Endothelial cell of umbilical vein (primary cell): ENCODE results near the gene RAB3D. TPM values are rescaled to one million over a fixed set of nuclear protein-coding genes. Genes with fewer than 3 reads are reported as not detected.

Experiments
- BruUV-seq: library from RNA; stranded (reverse); fragments of 400-500 nt; replicated peaks from 2 replicates; lab custom pipeline; 2021; lab: Mats Ljungman, UMichigan
- CTCF ChIA-PET: fragments of 300-600, 350-600 bp; sonication (Branson Sonifier 250); formaldehyde crosslinking; loops from one replicate; lab custom pipeline; 2021; ENCODE audit warnings: antibody characterized with exemption, inconsistent platforms; lab: Charles Lee
- POLR2A ChIA-PET: fragments of 300-600, 350-600 bp; sonication (Branson Sonifier 250); formaldehyde crosslinking; loops from one replicate; lab custom pipeline; 2021; ENCODE audit warnings: antibody characterized with exemption, inconsistent platforms; lab: Charles Lee
- DNase-seq: peaks from one replicate; pipeline ENCODE4 v3.0.0-alpha.2; 2011; ENCODE audit warnings: low read depth, low spot score
- FAIRE-seq: peaks from 2 replicates; lab custom pipeline; 2011; peaks lifted over from hg19 to GRCh38; lab: Jason Lieb, UNC
- H2AFZ ChIP-seq: 2 replicates; pipeline ENCODE4 v1.6.0; 2012; ENCODE audit warnings: low read depth, low read length, control low read depth, inconsistent platforms
- H3K27ac ChIP-seq: 2 replicates; pipeline ENCODE4 v1.5.1; 2011; ENCODE audit warnings: low read depth, mild to moderate bottlenecking, control low read depth, low read length, moderate library complexity; ENCODE audit not compliant: insufficient read depth
- H3K27me3 ChIP-seq, 2 experiments: 2 replicates each; pipeline versions ENCODE4 v1.6.0 to v1.6.1; 2011; ENCODE audit warnings: low read length in 2 of 2, mixed read lengths in 1 of 2; ENCODE audit not compliant: control insufficient read depth in 2 of 2, insufficient read depth in 2 of 2
- H3K36me3 ChIP-seq, 2 experiments: 2 replicates in 1 of 2; 3 replicates in 1 of 2; pipeline ENCODE4 v1.5.1; 2011; ENCODE audit warnings: low read length in 2 of 2, mild to moderate bottlenecking in 1 of 2, moderate library complexity in 1 of 2; ENCODE audit not compliant: control insufficient read depth in 2 of 2, insufficient read depth in 2 of 2; ENCODE audit errors: extremely low read depth in 1 of 2
- H3K4me1 ChIP-seq: 3 replicates; pipeline ENCODE4 v1.5.1; 2011; ENCODE audit warnings: mild to moderate bottlenecking, low read length; ENCODE audit not compliant: control insufficient read depth, insufficient read depth; ENCODE audit errors: extremely low read depth
- H3K4me2 ChIP-seq: 2 replicates; pipeline ENCODE4 v1.6.1; 2011; ENCODE audit warnings: low read length, control low read depth, mixed read lengths; ENCODE audit not compliant: insufficient read depth
- H3K4me3 ChIP-seq, 3 experiments: fragments of 200-600 bp in 1 of 3; sonication (generic), shearing (Covaris generic) in 1 of 3; replicated peaks in 1 of 3; 2 replicates each; pipeline ENCODE4 v1.5.1; 2011 to 2016; ENCODE audit warnings: control low read depth in 3 of 3, low read length in 3 of 3, mild to moderate bottlenecking in 2 of 3, inconsistent platforms in 1 of 3, low read depth in 1 of 3, moderate library complexity in 1 of 3; ENCODE audit not compliant: insufficient read depth in 1 of 3
- H3K79me2 ChIP-seq: 2 replicates; pipeline ENCODE4 v1.6.0; 2012; ENCODE audit warnings: low read length, inconsistent platforms; ENCODE audit not compliant: control insufficient read depth, insufficient read depth
- H3K9ac ChIP-seq: replicated peaks from 2 replicates; pipeline ENCODE3; 2011; ENCODE audit warnings: low read length, control low read depth; ENCODE audit not compliant: insufficient read depth; ENCODE audit errors: extremely low read depth
- H3K9me1 ChIP-seq: replicated peaks from 3 replicates; pipeline ENCODE4 v1.6.0; 2011; ENCODE audit warnings: mild to moderate bottlenecking, low read length; ENCODE audit not compliant: control insufficient read depth, insufficient read depth; ENCODE audit errors: extremely low read depth
- H3K9me3 ChIP-seq: replicated peaks from 2 replicates; pipeline ENCODE4 v1.5.1; 2012; ENCODE audit warnings: low read length, inconsistent platforms; ENCODE audit not compliant: control insufficient read depth, insufficient read depth
- H4K20me1 ChIP-seq: replicated peaks from 2 replicates; pipeline ENCODE3; 2011; ENCODE audit warnings: mild to moderate bottlenecking, low read length; ENCODE audit not compliant: control insufficient read depth, insufficient read depth; ENCODE audit errors: extremely low read depth
- CTCF ChIP-seq, 2 donors: IDR thresholded peaks; 1 replicate in 1 of 2; 2 replicates in 1 of 2; pipeline ENCODE4 v1.5.1; 2011; ENCODE audit warnings: low read length in 2 of 2, mild to moderate bottlenecking in 2 of 2, moderate library complexity in 2 of 2, control low read depth in 1 of 2, inconsistent platforms in 1 of 2, low read depth in 1 of 2; ENCODE audit not compliant: insufficient read depth in 1 of 2; ENCODE audit errors: extremely low read depth in 1 of 2
- EZH2 ChIP-seq: IDR thresholded peaks from 2 replicates; pipeline ENCODE4 v1.6.1; 2012; ENCODE audit warnings: borderline replicate concordance, low read depth, mild to moderate bottlenecking, moderate library complexity, low read length, inconsistent platforms; ENCODE audit not compliant: severe bottlenecking
- FOS ChIP-seq: IDR thresholded peaks from 2 replicates; pipeline ENCODE4 v1.6.1; 2011; ENCODE audit warnings: mild to moderate bottlenecking, low read length, moderate library complexity, borderline replicate concordance; ENCODE audit not compliant: insufficient read depth
- GATA2 ChIP-seq: IDR thresholded peaks from 2 replicates; pipeline ENCODE4 v1.7.0; 2011; ENCODE audit warnings: low read depth, mild to moderate bottlenecking, moderate library complexity, mixed read lengths, low read length; ENCODE audit not compliant: insufficient read length, insufficient read depth
- JUN ChIP-seq: IDR thresholded peaks from 2 replicates; pipeline ENCODE4 v1.6.1; 2011; ENCODE audit warnings: borderline replicate concordance, low read depth; ENCODE audit not compliant: insufficient read length, insufficient read depth
- MAX ChIP-seq: IDR thresholded peaks from 2 replicates; pipeline ENCODE4 v1.6.1; 2011; ENCODE audit not compliant: insufficient read depth, insufficient read length
- MYC ChIP-seq: IDR thresholded peaks from one replicate; pipeline ENCODE4 v1.6.1; 2011; ENCODE audit warnings: mild to moderate bottlenecking, low read depth, low read length
- POLR2A ChIP-seq: IDR thresholded peaks from 2 replicates; pipeline ENCODE4 v1.6.1; 2012; ENCODE audit warnings: low read depth, mild to moderate bottlenecking, control low read depth, low read length
- POLR2AphosphoS5 ChIP-seq: IDR thresholded peaks from 2 replicates; pipeline ENCODE4 v1.6.1; 2012; ENCODE audit warnings: low read depth, mild to moderate bottlenecking, control low read depth, low read length, moderate library complexity; ENCODE audit not compliant: insufficient read depth
- dilution Hi-C: fragments of 300-500 bp; cut with MboI; formaldehyde crosslinking; loops from one replicate; pipeline ENCODE4 v1.15.0; 2019; ENCODE audit warnings: low sequenced_read_pairs; ENCODE audit not compliant: extremely low pct_ligation_motif_present
- intact Hi-C: fragments of 100-400 bp; cut with micrococcal nuclease; formaldehyde crosslinking; loops from one replicate; pipeline ENCODE4 v1.10.0; 2022
- polyA plus RNA-seq, 4 experiments: library from polyadenylated mRNA; depleted of rRNA in 3 of 4; stranded (reverse) in 3 of 4; unstranded in 1 of 4; fragments of >200 nt; gene quantifications; 2 replicates each; pipeline versions ENCODE4 v1.2.1 to v1.2.3, GENCODE V29; 2011 to 2012; ENCODE audit warnings: missing spikeins in 1 of 4
- total RNA-seq: library from RNA; stranded (reverse); gene quantifications from 2 replicates; pipeline ENCODE4 v1.2.3, GENCODE V29; 2021

Gene RAB3D
- total and polyA plus RNA-seq, 2 donors (not counting 3 experiments of a cell fraction or from before 2014, with no cell fraction given): 35.4 to 48.2 TPM

GRCh38 chr19:11370744-11371143, 31.3 kb upstream of the RAB3D start:
- no peaks in the 10 kb centered on the region for H3K36me3 ChIP-seq
- FAIRE-seq (no peak), DNase-seq (no peak)
- no peak overlapping the region for H3K4me2 ChIP-seq
- intact Hi-C loops: no loop called here
- no peak overlapping the region for H3K9ac ChIP-seq
- H3K79me2 ChIP-seq: peaks cover 3% of the 10 kb centered on the region
- H3K4me1 ChIP-seq: peaks cover 12% of the 10 kb centered on the region
- H3K9me1 ChIP-seq: no peaks in the 10 kb centered on the region
- ChIA-PET CTCF (interaction anchor here (0.6 kb wide), 1 partner anchor 10 kb away, joined by 3 read pairs; no protein-coding TSS in a partner anchor), POLR2A (no interaction called here)
- H3K27ac ChIP-seq: no peak overlapping the region
- H3K27me3 ChIP-seq: no peaks in the 10 kb centered on the region
- no peaks in the 10 kb centered on the region for H3K9me3 ChIP-seq
- TF ChIP-seq JUN (no peak), MYC (no peak), GATA2 (no peak), EZH2 (no peak), MAX (no peak), CTCF (IDR thresholded peaks at IDR 0.05; ENCODE audit: extremely low read depth in 1 of 2, insufficient read depth in 1 of 2, low read depth in 1 of 2, low read length in 2 of 2) (no peak), POLR2AphosphoS5 (no peak), POLR2A (no peak), FOS (no peak)
- no peak overlapping the region for H2AFZ ChIP-seq
- no peaks in the 10 kb centered on the region for H4K20me1 ChIP-seq
- dilution Hi-C loops: no loop called here
- no TSS peak for BruUV-seq
- no peak overlapping the region for H3K4me3 ChIP-seq
